ENCODE results near the gene KCNIP1.

GRCh38 chr5:170638051-170638450 lies 134.2 kb downstream of the KCNIP1 start:
- TF ChIP-seq CTCF (IDR thresholded peaks at IDR 0.05 in 8 of 11, conservative IDR thresholded peaks at IDR 0.05 in 3 of 11) (no peak), POLR2A (IDR thresholded peaks at IDR 0.05) (no peak)
